ENCODE data around the gene TRAPPC12.

DNA sequence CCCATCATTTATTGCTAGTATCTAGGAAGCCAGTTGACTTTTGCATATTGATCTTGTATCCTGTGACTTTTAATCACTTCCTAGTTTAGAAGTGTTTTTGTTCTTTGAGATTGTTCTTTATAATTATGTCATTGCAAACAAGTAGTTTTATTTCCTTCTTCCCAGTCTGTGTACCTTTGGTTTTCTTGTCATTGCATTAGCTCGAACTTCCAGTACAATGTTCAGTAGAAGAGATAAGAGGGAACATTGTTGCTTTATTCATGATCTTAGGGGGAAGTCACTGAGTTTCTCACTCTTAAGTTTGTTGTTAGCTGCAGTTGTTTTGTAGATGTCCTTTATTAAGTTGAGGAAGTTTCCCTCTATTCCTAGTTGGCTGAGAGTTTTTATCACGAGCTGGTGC lies 61.0 kb downstream of the TRAPPC12 start:
- TF ChIP-seq, protein P1, sequence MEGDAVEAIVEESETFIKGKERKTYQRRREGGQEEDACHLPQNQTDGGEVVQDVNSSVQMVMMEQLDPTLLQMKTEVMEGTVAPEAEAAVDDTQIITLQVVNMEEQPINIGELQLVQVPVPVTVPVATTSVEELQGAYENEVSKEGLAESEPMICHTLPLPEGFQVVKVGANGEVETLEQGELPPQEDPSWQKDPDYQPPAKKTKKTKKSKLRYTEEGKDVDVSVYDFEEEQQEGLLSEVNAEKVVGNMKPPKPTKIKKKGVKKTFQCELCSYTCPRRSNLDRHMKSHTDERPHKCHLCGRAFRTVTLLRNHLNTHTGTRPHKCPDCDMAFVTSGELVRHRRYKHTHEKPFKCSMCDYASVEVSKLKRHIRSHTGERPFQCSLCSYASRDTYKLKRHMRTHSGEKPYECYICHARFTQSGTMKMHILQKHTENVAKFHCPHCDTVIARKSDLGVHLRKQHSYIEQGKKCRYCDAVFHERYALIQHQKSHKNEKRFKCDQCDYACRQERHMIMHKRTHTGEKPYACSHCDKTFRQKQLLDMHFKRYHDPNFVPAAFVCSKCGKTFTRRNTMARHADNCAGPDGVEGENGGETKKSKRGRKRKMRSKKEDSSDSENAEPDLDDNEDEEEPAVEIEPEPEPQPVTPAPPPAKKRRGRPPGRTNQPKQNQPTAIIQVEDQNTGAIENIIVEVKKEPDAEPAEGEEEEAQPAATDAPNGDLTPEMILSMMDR (IDR thresholded peaks at IDR 0.05), result no peak
- TF ChIP-seq POLR2A (IDR thresholded peaks at IDR 0.05), result no peak
